Measurements from ENCODE around the gene ARHGEF26.

GRCh38 chr3:154081305-154081704 is 39.9 kb upstream of the ARHGEF26 start:
- TF ChIP-seq POLR2A (IDR thresholded peaks at IDR 0.05; ENCODE audit: low read length) (no peak), GATA1 (IDR thresholded peaks at IDR 0.05; ENCODE audit: low read depth, low read length) (no peak)
